Retinal pigment epithelial cell (primary cell): ENCODE measurements around the gene USH1G.

ENCODE experiments used
- DNase-seq: peaks from one replicate; pipeline ENCODE4 v3.0.0-alpha.2; 2010; ENCODE audit warnings: low read depth
- H3K4me3 ChIP-seq: 2 replicates; pipeline ENCODE4 v1.5.1; 2011; ENCODE audit warnings: mild to moderate bottlenecking, low read length, control low read depth, moderate library complexity
- TF ChIP-seq, protein P1 (sequence below): conservative IDR thresholded peaks from 2 replicates; pipeline ENCODE4 v1.5.1; 2011; ENCODE audit warnings: low read depth, low read length, control low read depth, inconsistent platforms

USH1G gene

DNA sequence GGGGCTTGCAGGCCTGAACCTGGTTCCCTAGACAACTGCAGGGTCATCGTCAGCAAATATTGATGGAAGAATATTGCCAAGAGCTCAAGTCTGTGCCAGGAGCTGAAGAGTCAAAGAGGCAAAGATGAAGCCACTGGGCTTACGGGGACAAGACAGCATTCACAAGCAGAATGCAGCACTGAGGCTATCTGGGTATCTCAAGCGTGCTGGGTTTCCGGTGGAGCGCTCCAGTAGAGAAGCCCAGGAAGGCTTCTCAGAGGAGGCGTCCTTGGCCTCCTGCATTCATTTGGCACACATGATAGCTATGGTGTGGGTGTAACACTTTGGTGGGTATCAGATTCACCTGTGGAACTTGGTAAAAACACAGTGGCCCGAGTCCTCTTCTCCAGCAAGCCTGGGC lies 32.5 kb downstream of the USH1G start:
- H3K4me3 ChIP-seq: no peak overlapping the region
- DNase-seq: no peak
- TF ChIP-seq, protein P1, sequence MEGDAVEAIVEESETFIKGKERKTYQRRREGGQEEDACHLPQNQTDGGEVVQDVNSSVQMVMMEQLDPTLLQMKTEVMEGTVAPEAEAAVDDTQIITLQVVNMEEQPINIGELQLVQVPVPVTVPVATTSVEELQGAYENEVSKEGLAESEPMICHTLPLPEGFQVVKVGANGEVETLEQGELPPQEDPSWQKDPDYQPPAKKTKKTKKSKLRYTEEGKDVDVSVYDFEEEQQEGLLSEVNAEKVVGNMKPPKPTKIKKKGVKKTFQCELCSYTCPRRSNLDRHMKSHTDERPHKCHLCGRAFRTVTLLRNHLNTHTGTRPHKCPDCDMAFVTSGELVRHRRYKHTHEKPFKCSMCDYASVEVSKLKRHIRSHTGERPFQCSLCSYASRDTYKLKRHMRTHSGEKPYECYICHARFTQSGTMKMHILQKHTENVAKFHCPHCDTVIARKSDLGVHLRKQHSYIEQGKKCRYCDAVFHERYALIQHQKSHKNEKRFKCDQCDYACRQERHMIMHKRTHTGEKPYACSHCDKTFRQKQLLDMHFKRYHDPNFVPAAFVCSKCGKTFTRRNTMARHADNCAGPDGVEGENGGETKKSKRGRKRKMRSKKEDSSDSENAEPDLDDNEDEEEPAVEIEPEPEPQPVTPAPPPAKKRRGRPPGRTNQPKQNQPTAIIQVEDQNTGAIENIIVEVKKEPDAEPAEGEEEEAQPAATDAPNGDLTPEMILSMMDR: no peak

DNA sequence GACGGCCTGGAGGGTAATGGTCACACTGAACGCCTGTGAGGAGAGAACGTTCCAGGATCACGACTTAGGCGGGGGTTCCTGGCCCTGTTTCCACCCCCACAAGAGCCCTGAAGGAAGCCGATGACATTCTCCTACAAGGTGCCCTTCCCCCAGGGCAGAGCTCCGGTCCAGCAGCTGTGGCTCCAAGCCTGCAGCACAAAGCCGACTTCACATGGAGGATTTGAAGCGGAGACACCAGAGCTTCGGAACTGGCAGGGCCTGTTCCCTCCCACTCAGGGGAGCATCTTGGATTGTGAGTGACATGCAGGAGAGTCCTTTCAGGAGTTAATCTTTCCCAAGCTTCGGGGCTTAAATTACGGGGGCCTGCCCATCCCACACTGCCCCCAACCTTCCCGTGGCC lies 34.6 kb downstream of the USH1G start:
- DNase-seq: no peak
- TF ChIP-seq, protein P1: no peak
- no peak overlapping the region for H3K4me3 ChIP-seq

DNA sequence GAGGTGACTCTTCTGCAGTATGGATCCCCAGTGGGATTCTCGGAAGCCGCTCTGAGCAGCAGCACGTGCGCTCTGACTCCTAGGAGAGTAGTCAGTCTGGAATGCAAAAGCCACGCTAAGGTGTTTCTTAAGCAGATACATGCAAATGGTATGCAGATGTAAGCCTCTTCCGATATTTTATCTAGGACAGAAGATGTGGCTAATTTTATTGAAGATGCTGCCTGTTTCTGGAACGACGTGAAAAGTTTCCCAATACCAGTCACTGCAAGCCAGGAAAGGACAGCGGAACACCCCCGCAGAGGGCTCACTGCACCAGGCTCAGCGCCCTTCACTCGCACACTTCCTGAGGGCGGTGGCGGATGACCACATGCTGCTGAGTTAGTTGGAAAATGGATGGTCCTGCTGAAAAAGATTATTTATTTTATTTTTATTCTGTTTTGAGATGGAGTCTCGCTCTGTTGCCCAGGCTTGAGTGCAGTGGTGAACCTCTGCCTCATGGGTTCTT lies 39.8 kb downstream of the USH1G start:
- no peak for DNase-seq
- TF ChIP-seq, protein P1: no peak
- H3K4me3 ChIP-seq: no peak overlapping the region

DNA sequence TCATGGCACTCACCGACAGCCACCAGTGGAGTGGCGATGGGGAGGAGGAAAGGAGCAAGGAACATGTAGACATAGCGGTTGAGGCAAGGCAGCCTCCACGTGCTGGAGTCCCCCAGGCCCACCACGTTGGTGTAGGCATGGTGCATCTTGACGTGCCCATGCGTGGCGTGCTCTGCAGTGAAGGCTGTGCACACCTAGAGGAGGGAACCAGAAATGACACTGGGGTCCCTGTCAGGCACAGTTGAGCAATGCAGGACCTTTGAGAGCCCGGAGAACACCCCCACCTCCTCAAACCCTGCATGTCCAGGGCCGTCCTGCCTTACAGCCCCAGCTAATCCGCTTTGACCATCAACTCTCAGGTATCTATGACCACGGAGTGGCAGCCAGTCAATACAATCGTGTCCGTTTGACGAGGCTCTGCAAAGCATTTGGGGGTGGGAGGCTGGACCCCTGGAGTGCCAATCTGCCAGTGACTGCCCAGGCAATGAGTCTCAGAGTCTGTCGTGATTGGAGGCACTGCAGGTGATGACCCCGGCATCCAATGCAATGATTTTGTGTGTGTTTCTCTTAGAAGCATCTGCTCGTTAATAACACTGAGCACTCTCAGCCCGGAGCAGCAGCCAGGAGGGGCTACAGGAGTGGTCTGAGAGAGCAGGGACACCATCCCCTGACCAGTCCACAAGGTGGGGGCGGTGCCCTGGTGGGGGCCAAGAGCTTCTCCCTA lies 40.4 kb downstream of the USH1G start:
- H3K4me3 ChIP-seq: no peak overlapping the region
- no peak for DNase-seq
- TF ChIP-seq, protein P1: no peak

DNA sequence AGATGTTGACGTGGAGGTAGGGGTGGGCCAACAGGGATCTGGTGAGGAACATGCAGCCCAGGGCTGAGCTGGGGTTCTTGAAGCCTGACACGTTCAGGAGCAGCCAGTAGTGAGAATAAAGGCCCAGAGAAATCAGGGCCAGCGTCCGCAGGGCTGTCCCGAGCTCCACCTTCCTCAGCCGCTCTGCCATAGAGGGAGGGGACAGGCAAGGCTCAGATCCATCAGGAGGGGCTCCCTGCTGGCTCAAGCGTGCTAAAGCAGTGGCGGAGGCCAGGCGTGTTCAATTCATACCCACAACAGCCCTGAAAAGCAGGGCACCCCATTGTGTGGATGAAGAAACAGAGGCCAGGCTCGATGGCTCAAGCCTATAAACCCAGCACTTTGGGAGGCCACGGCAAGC lies 42.0 kb downstream of the USH1G start:
- TF ChIP-seq, protein P1: no peak

DNA sequence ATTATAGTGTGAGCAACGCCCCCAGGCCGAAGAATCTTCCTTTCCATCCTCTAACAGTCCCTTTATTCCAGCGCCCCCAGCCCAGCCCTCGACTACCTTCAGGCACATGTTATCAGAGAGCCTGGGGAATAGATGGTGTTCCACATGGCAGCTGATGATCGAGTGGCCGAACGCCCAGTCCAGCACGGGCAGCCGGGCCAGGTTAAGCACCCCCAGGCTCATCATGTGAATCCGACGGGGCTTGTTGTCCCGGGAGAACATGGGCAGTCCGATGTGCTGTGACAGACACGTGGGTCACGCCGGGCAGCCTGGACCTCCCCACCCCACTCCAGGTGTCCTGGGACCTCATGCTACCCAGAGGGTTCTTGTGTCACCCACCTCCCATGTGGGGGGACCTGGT lies 43.7 kb downstream of the USH1G start:
- H3K4me3 ChIP-seq: no peak overlapping the region
- no peak for DNase-seq
- TF ChIP-seq, protein P1: no peak

More for the DNA sequence above, 42.0 kb downstream of the USH1G start:
- no peak for DNase-seq
- no peak overlapping the region for H3K4me3 ChIP-seq

DNA sequence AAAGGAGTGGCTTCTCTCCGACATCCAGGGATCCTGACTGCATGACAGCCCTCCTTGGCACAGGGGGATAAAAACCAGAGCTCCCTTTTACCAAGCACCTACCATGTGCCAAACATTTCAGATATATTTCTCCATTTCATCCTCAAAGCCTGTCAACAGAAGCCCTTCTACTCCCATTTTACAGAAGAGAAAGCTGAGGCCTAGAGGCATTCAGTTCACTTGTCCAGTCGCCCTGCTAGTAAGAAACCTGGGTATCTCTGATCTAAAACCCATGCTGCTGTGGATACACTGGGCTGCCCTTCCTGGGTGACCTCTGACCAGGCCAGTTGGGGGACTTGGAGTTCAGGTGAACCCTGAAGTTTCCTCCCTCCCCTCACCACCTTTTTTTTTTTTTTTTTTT lies 44.4 kb downstream of the USH1G start:
- H3K4me3 ChIP-seq: no peak overlapping the region
- TF ChIP-seq, protein P1: no peak
- DNase-seq: no peak
